Prostate gland (tissue), 2 donors: ENCODE measurements around the gene XRCC3.

Experiments
- CTCF ChIP-seq, 4 experiments: fragments of 200-600 bp in 2 of 4; fragments of 450-650 bp in 2 of 4; sonication (generic) in 2 of 4; IDR thresholded peaks; 1 replicate in 3 of 4; 2 replicates in 1 of 4; pipeline ENCODE4 v1.5.1; 2016 to 2019; ENCODE audit warnings: antibody characterized with exemption in 4 of 4, mild to moderate bottlenecking in 2 of 4, moderate library complexity in 2 of 4
- POLR2AphosphoS5 ChIP-seq: sonication (generic); formaldehyde crosslinking; IDR thresholded peaks from one replicate; pipeline ENCODE4 v1.6.1; 2017; ENCODE audit warnings: antibody characterized with exemption

GRCh38 chr14:103746701-103747100, 31.4 kb upstream of the XRCC3 start:
- TF ChIP-seq POLR2AphosphoS5 (no peak), CTCF (IDR thresholded peaks at IDR 0.05) (no peak)
